ENCODE results near the gene ALG13. TPM values are rescaled to one million over a fixed set of nuclear protein-coding genes. Genes with fewer than 3 reads are reported as not detected.

Gene ALG13
- total and polyA plus RNA-seq, 2 of the 8 experiments (the other 6 are each of a cell fraction or from before 2014, with no cell fraction given), result 44.3 to 93.6 TPM

DNA sequence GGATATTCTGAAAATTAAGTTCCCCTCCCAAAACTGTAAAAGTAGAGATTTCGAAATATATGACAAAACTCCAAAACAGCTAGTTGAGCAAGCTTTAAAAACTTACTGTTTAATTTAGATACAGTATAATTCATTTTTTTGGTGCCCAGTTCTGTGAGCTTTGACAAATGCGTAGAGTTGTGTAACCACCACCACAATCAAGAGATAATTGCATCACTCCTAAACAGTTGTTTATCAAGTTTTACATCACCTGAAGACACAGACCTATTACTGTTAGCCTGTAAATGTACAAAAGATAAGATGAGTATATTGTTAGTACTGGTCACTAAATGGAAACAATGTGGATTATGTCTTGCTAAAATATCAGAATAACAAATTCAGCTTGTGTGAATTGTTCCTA, 62.3 kb downstream of the ALG13 start:
- ChIA-PET POLR2A (ENCODE audit: partially characterized antibody) (no interaction called here), CTCF (ENCODE audit: partially characterized antibody) (interaction anchor here (0.6 kb wide), 1 partner anchor 736 kb away, joined by 3 read pairs; no protein-coding TSS in a partner anchor)
- H3K27me3 ChIP-seq (replicated peaks in 1 of 4; ENCODE audit: control insufficient read depth in 3 of 4, extremely low read depth in 1 of 4, insufficient read depth in 3 of 4, low read length in 3 of 4), result no peaks in the 10 kb centered on the region
- no peak overlapping the region for H2BK12ac ChIP-seq (ENCODE audit: low read depth, low read length)
- no peaks in the 10 kb centered on the region for H3K9me3 ChIP-seq (ENCODE audit: insufficient read depth in 2 of 2, low read depth in 1 of 2, low read length in 1 of 2)
- no peak overlapping the region for H3K14ac ChIP-seq (ENCODE audit: insufficient read length)
- H2AFZ ChIP-seq (ENCODE audit: low read length), result no peak overlapping the region
- H3K4me2 ChIP-seq (ENCODE audit: insufficient read depth in 1 of 2, low read depth in 2 of 2, low read length in 2 of 2), result no peak overlapping the region
- DNase-seq (ENCODE audit: low read depth in 1 of 2, low spot score in 2 of 2) (no peak), FAIRE-seq (no peak)
- no peak overlapping the region for H2BK5ac ChIP-seq (ENCODE audit: low read depth, low read length)
- H3K56ac ChIP-seq (replicated peaks; ENCODE audit: insufficient read length, low read depth, low read length), result no peak overlapping the region
- no peak overlapping the region for H3K27ac ChIP-seq (ENCODE audit: low read depth, low read length)
- no peak overlapping the region for H2AK5ac ChIP-seq (ENCODE audit: low read depth, low read length)
- peaks cover 0 to 22% (median 4%) of the 10 kb centered on the region in 4 experiments; a peak in 4 of 8 replicates for H3K36me3 ChIP-seq (ENCODE audit: control insufficient read depth in 2 of 4, insufficient read depth in 4 of 4, low read length in 3 of 4)
- no peak overlapping the region for H3K9ac ChIP-seq (replicated peaks in 1 of 4; ENCODE audit: extremely low read depth in 1 of 4, low read depth in 3 of 4, low read length in 3 of 4)
- no peak overlapping the region for H2BK120ac ChIP-seq (replicated peaks; ENCODE audit: low read depth, low read length)
- no peak overlapping the region for H4K8ac ChIP-seq (ENCODE audit: extremely low read depth, insufficient read depth, low read length)
- H2BK20ac ChIP-seq (ENCODE audit: low read length), result no peak overlapping the region
- no peaks in the 10 kb centered on the region for H3K4me1 ChIP-seq (replicated peaks in 1 of 4; ENCODE audit: control insufficient read depth in 3 of 4, insufficient read depth in 4 of 4, low read length in 3 of 4)
- no peak overlapping the region for H4K5ac ChIP-seq (ENCODE audit: insufficient read length, low read depth, low read length)
- no peak overlapping the region for H3K4ac ChIP-seq (replicated peaks; ENCODE audit: insufficient read length, low read depth, low read length)
- H3K23ac ChIP-seq (ENCODE audit: insufficient read length), result no peak overlapping the region
- H3K79me2 ChIP-seq (ENCODE audit: control insufficient read depth in 1 of 2, insufficient read depth in 2 of 2, low read length in 2 of 2), result no peaks in the 10 kb centered on the region
- H3K23me2 ChIP-seq (ENCODE audit: low read depth, low read length), result no peaks in the 10 kb centered on the region
- no peak overlapping the region for H2BK15ac ChIP-seq (ENCODE audit: low read length)
- no peaks in the 10 kb centered on the region for H3K79me1 ChIP-seq (ENCODE audit: low read depth, low read length)
- 89% methylated on average over 2 of the region's 2 CpGs; no CpG with 5 or more reads in 1 of the 2 experiments for WGBS, 2 experiments (ENCODE audit: extremely low coverage in 1 of 2, insufficient coverage in 1 of 2, insufficient read length in 1 of 2, insufficient replicate concordance in 2 of 2, low coverage in 1 of 2, low lambda C conversion rate in 2 of 2, missing lambda C conversion rate in 1 of 2)
- no peak overlapping the region for H3K4me3 ChIP-seq (ENCODE audit: extremely low read depth in 1 of 4, insufficient read depth in 2 of 4, low read depth in 3 of 4, low read length in 4 of 4)
- no peak overlapping the region for H4K91ac ChIP-seq (replicated peaks; ENCODE audit: insufficient read length, low read length)
- H4K20me1 ChIP-seq (replicated peaks in 1 of 2; ENCODE audit: control insufficient read depth in 1 of 2, insufficient read depth in 2 of 2, low read length in 2 of 2), result no peaks in the 10 kb centered on the region
- H3K18ac ChIP-seq (ENCODE audit: extremely low read depth, low read length), result no peak overlapping the region
- TF ChIP-seq HDAC6 (IDR thresholded peaks at IDR 0.05; ENCODE audit: low read depth, low read length) (no peak), SRF (IDR thresholded peaks at IDR 0.05; ENCODE audit: low read depth, low read length) (no peak), BCL11A (IDR thresholded peaks at IDR 0.05; ENCODE audit: low read depth in 2 of 2, low read length in 2 of 2) (no peak)
